HG02763 (cell line): ENCODE data around the gene ZNF438.
A peak's percentile ranks its signal among the peaks of the same experiment; 100 is the strongest.
"Not testable (repeated sequence)": the region's sequence is repeated elsewhere in the genome, so short reads cannot be mapped to it uniquely, and the experiment has no call there.

ENCODE experiments used
- ATAC-seq: cut with Tn5 transposase; IDR thresholded peaks from one replicate; pipeline ENCODE4 v1.9.1; 2021; ENCODE audit warnings: mild to moderate bottlenecking, moderate library complexity; ENCODE audit not compliant: unreplicated experiment

The ZNF438 gene

GRCh38 chr10:30988831-30989435 lies 42.7 kb downstream of the ZNF438 start:
- no peak for ATAC-seq

- ATAC-seq, result no peak
Observed at GRCh38 chr10:30987463-30987862, 44.2 kb downstream of the ZNF438 start.

- no peak for ATAC-seq
Observed at GRCh38 chr10:30986053-30986555, 45.6 kb downstream of the ZNF438 start.

GRCh38 chr10:30985512-30985911 lies 46.2 kb downstream of the ZNF438 start:
- no peak for ATAC-seq

GRCh38 chr10:30984563-30985328 lies 46.9 kb downstream of the ZNF438 start:
- ATAC-seq, result no peak

GRCh38 chr10:30983209-30983608 lies 48.5 kb downstream of the ZNF438 start:
- ATAC-seq, result not testable (repeated sequence)

- ATAC-seq, result no peak
Observed at GRCh38 chr10:30980951-30981616, 50.6 kb downstream of the ZNF438 start.

GRCh38 chr10:30979956-30980355 lies 51.7 kb downstream of the ZNF438 start:
- no peak for ATAC-seq

- ATAC-seq, result no peak
Observed at GRCh38 chr10:30978843-30979242, 52.8 kb downstream of the ZNF438 start.

GRCh38 chr10:30977385-30977784 lies 54.3 kb downstream of the ZNF438 start:
- no peak for ATAC-seq

GRCh38 chr10:30974773-30975415 lies 56.8 kb downstream of the ZNF438 start:
- no peak for ATAC-seq

- no peak for ATAC-seq
Observed at GRCh38 chr10:30974355-30974754, 57.3 kb downstream of the ZNF438 start.

- no peak for ATAC-seq
Observed at GRCh38 chr10:30973737-30974136, 57.9 kb downstream of the ZNF438 start.

- no peak for ATAC-seq
Observed at GRCh38 chr10:30970760-30971460, 60.8 kb downstream of the ZNF438 start.

- ATAC-seq, result no peak
Observed at GRCh38 chr10:30968711-30969110, 63.0 kb downstream of the ZNF438 start.

- no peak for ATAC-seq
Observed at GRCh38 chr10:30967650-30968410, 63.8 kb downstream of the ZNF438 start.

GRCh38 chr10:30963992-30964930 lies 67.4 kb downstream of the ZNF438 start:
- ATAC-seq, result no peak

GRCh38 chr10:30962522-30962921 lies 69.1 kb downstream of the ZNF438 start:
- no peak for ATAC-seq

- peak; percentile 11 for ATAC-seq
Observed at GRCh38 chr10:30959836-30960210, 71.8 kb downstream of the ZNF438 start.
